BJ (cell line): Measurements from ENCODE around the gene GJC1. TPM values are rescaled to one million over a fixed set of nuclear protein-coding genes. Genes with fewer than 3 reads are reported as not detected.

Source experiments
- CTCF ChIA-PET: fragments of 350-600 bp; formaldehyde crosslinking; extraction: SDS; loops from one replicate; lab custom pipeline; 2021; ENCODE audit warnings: antibody characterized with exemption, inconsistent platforms; lab: Yijun Ruan, JAX
- POLR2A ChIA-PET: fragments of 300-600 bp; sonication (Branson Sonifier 250); formaldehyde crosslinking; extraction: SDS; loops from one replicate; lab custom pipeline; 2021; ENCODE audit warnings: antibody characterized with exemption; lab: Charles Lee
- DNase-seq: peaks from one replicate; pipeline ENCODE4 v3.0.0-alpha.2; 2011; ENCODE audit warnings: low read depth
- H3K27me3 ChIP-seq: 2 replicates; pipeline ENCODE4 v1.6.0; 2011; ENCODE audit warnings: low read length; ENCODE audit not compliant: control insufficient read depth, insufficient read depth
- H3K36me3 ChIP-seq: 2 replicates; pipeline ENCODE4 v1.5.1; 2011; ENCODE audit warnings: low read length; ENCODE audit not compliant: control insufficient read depth, insufficient read depth
- H3K4me3 ChIP-seq: 2 replicates; pipeline ENCODE4 v1.5.1; 2011; ENCODE audit warnings: low read depth, mild to moderate bottlenecking, control low read depth, low read length
- CTCF ChIP-seq: IDR thresholded peaks from 2 replicates; pipeline ENCODE4 v1.5.1; 2011; ENCODE audit warnings: low read depth, mild to moderate bottlenecking, control low read depth, inconsistent platforms, low read length, moderate library complexity; ENCODE audit not compliant: insufficient read depth
- polyA plus RNA-seq: library from polyadenylated mRNA; depleted of rRNA; stranded (reverse); fragments of >200 nt; gene quantifications from 2 replicates; pipeline ENCODE4 v1.2.3, GENCODE V29; 2011

The GJC1 gene
- polyA plus RNA-seq, 1 experiment = 26.5 TPM

DNA sequence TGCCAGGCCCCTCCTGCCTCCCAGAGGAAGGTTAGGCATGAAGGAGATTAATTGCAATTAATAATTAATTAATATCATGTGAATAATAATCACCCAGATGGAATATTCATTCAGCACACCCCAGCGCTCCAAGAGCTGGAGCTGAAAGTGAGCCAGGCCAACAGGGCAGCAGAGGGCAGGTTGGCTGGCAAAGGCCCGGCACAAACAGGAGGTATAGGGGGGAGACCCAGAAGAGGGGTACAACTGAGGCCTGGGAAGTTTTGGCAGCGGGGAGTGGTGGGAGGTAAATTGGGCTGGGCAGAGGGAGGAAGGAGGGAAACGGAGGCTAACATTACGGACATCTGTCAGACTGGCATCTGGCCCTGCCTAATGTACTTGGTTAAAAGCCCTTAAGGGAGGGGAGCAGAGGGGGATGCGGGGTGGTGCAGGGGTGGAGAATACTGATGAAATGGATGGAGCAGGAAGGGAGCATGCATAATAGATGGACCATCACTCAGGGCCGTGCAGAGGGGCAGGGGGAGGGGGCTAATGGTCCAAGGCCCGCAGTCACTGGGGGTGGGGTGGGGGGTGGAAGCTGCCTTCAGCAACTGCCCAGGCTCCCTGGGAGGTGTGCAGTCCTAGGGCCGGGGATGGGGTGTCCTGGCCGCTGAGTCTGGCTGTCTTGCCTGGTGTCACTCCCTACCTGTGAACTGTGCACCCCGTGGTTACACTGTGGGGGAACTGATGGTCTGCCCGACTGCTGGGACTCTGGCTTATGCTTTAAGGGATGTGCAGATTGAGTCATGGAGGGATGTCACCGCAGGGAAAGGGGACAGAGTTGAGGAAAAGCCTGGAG lies 69.4 kb downstream of the GJC1 start:
- POLR2A ChIA-PET = no interaction called here

DNA sequence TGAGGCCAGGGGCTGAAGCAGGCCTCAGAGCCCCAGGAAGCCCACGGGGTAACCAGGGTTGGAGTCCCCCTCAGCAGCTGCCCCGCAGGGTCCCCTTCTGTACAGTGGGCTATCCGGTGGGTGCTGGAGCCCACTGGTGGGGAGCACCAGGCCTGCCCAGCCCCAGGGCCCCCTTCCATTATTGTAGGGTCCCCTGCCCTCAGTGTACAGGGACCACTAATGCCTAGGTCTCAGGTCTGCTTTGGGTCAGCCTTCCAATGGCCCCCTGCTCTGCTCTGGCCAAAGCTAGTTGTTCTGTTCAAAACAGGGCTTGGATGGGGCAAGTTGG lies 70.2 kb downstream of the GJC1 start:
- Histone ChIP-seq H3K4me3 (no peak overlapping the region), H3K36me3 (no peaks in the 10 kb centered on the region), H3K27me3 (peaks cover 13% of the 10 kb centered on the region)
- ChIA-PET POLR2A (no interaction called here), CTCF (interaction anchor here (0.6 to 1.0 kb wide), 5 partner anchors 13 to 243 kb away, joined by 3 to 4 read pairs (median 3); no protein-coding TSS in a partner anchor)
- TF ChIP-seq CTCF = no peak
- no peak for DNase-seq

More for the DNA sequence above, 69.4 kb downstream of the GJC1 start:
- no peak for DNase-seq
- no peak for TF ChIP-seq CTCF
- Histone ChIP-seq H3K27me3 (peaks cover 14% of the 10 kb centered on the region), H3K4me3 (no peak overlapping the region), H3K36me3 (no peaks in the 10 kb centered on the region)
- CTCF ChIA-PET = interaction anchor here (0.9 to 1.0 kb wide), 2 partner anchors 13 to 160 kb away, joined by 3 read pairs; no protein-coding TSS in a partner anchor

GRCh38 chr17:44759086-44759915 lies 70.8 kb downstream of the GJC1 start:
- TF ChIP-seq CTCF = no peak
- H3K4me3 ChIP-seq = peak overlapping the region; percentile 35
- ChIA-PET CTCF (interaction anchor here (0.5 to 1.2 kb wide), 6 partner anchors 15 to 243 kb away, joined by 3 to 4 read pairs (median 3); no protein-coding TSS in a partner anchor), POLR2A (interaction anchor here (0.6 kb wide), 1 partner anchor 10 kb away, joined by 3 read pairs; no protein-coding TSS in a partner anchor)
- H3K27me3 ChIP-seq = peaks cover 13% of the 10 kb centered on the region
- H3K36me3 ChIP-seq = no peaks in the 10 kb centered on the region
- DNase-seq = no peak

- Histone ChIP-seq H3K27me3 (peaks cover 11% of the 10 kb centered on the region), H3K36me3 (no peaks in the 10 kb centered on the region), H3K4me3 (peak within 1 kb of the TSS; percentile 35)
- no peak for DNase-seq
- CTCF ChIA-PET = interaction anchor here (0.5 to 1.2 kb wide), 3 partner anchors 17 to 26 kb away, joined by 3 to 4 read pairs (median 3); no protein-coding TSS in a partner anchor
- TF ChIP-seq CTCF = no peak
- POLR2A ChIA-PET = interaction anchor here (0.6 kb wide), 1 partner anchor 9 kb away, joined by 3 read pairs; no protein-coding TSS in a partner anchor
Observed at GRCh38 chr17:44758414-44759085, 71.5 kb downstream of the GJC1 start, which contains the start of gene ADAM11. Gene ADAM11 (plus strand): TSS chr17:44758988. CDS start chr17:44759200, 212 bp downstream.
